Suprapubic skin (tissue), 4 donors: ENCODE results near the gene TBC1D5.

Source experiments
- CTCF ChIP-seq, 2 donors: fragments of 200-600 bp in 1 of 2; fragments of 450-650 bp in 1 of 2; sonication (generic) in 1 of 2; IDR thresholded peaks; one replicate each; pipeline ENCODE4 v1.5.1; 2016 to 2019; ENCODE audit warnings: antibody characterized with exemption in 2 of 2, mild to moderate bottlenecking in 1 of 2, moderate library complexity in 1 of 2
- EP300 ChIP-seq: sonication (generic); formaldehyde crosslinking; IDR thresholded peaks from one replicate; pipeline ENCODE4 v1.6.1; 2017; ENCODE audit warnings: antibody characterized with exemption
- POLR2AphosphoS5 ChIP-seq, 3 donors: sonication (generic); formaldehyde crosslinking; IDR thresholded peaks; one replicate each; pipeline ENCODE4 v1.6.1; 2017; ENCODE audit warnings: antibody characterized with exemption in 3 of 3

- TF ChIP-seq CTCF (IDR thresholded peaks at IDR 0.05) (no peak), POLR2AphosphoS5 (IDR thresholded peaks at IDR 0.05) (no peak), EP300 (no peak)
These were observed 510.0 kb downstream of the TBC1D5 start for GRCh38 chr3:17232442-17232841.
